Erythroblast (primary cell): ENCODE measurements around the gene CTNNAL1.

Source experiments
- GATA1 ChIP-seq: IDR thresholded peaks from 2 replicates; pipeline ENCODE4 v1.6.1; 2011; ENCODE audit warnings: low read depth, mild to moderate bottlenecking, control low read depth, low read length, moderate library complexity
- POLR2A ChIP-seq: IDR thresholded peaks from 2 replicates; pipeline ENCODE4 v1.6.1; 2011; ENCODE audit warnings: mild to moderate bottlenecking, low read length

DNA sequence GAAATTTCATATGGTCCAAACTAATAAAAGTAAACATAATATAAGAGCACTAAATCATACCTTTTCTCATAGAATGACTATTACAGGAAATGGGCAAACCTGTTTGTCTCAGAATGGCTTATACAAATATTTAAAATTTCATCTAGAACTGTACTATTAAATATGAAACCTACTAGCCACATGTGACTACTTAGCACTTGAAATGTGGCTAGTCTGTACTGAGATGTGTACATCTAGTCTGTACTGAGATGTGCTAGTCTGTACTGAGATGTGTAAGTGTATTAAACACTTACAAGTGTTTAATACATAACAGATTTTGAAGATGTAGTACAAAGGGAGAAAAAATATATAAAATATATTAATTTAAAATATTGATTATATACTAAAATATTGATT, 56.7 kb downstream of the CTNNAL1 start:
- no peak for TF ChIP-seq GATA1
- no peak for TF ChIP-seq POLR2A
